HG03159 (cell line): Measurements from ENCODE around the gene RRH.

Experiments used
- ATAC-seq: cut with Tn5 transposase; IDR thresholded peaks from one replicate; pipeline ENCODE4 v1.9.1; 2021; ENCODE audit warnings: mild to moderate bottlenecking, moderate library complexity; ENCODE audit not compliant: unreplicated experiment

The RRH gene

GRCh38 chr4:109879636-109880314 lies 52.0 kb downstream of the RRH start:
- ATAC-seq, result no peak

GRCh38 chr4:109886303-109886702 lies 58.5 kb downstream of the RRH start:
- no peak for ATAC-seq

GRCh38 chr4:109887071-109887470 lies 59.3 kb downstream of the RRH start:
- no peak for ATAC-seq

GRCh38 chr4:109890076-109890475 lies 62.3 kb downstream of the RRH start:
- no peak for ATAC-seq
